ENCODE results near the gene POLD4. TPM values are rescaled to one million over a fixed set of nuclear protein-coding genes. Genes with fewer than 3 reads are reported as not detected.

Gene POLD4
- total and polyA plus RNA-seq, 9 donors, result 12.5 to 87.8 (median 47.2) TPM

GRCh38 chr11:67301313-67301921 is 51.9 kb downstream of the POLD4 start:
- TF ChIP-seq CTCF (IDR thresholded peaks at IDR 0.05) (no peak), POLR2A (IDR thresholded peaks at IDR 0.05) (no peak), EP300 (IDR thresholded peaks at IDR 0.05) (no peak)
- Histone ChIP-seq H3K36me3 (no peaks in the 10 kb centered on the region), H3K4me3 (no peak overlapping the region), H3K27me3 (no peaks in the 10 kb centered on the region), H3K4me1 (ENCODE audit: insufficient read depth) (peaks cover 9% of the 10 kb centered on the region), H3K27ac (no peak overlapping the region), H3K9me3 (no peaks in the 10 kb centered on the region)
- WGBS, 3 donors, result 88 to 91% (median 89%) methylated on average over 27 to 28 of the region's 28 CpGs
- peak in 2 of 5 donors; percentile 32 to 34 for DNase-seq
- intact Hi-C loops (cut with DNase I), result no loop called here

Small RNA genes within 50 kb of the gene (small RNA-seq; reads per million reads assigned to genes)
- gene RN7SKP239, result not detected
- gene RNU6-1238P, result not detected

Other genes starting within 250 kb of the POLD4 start
- 10 to 100 TPM; 33.5 to 76.9 (median 59.9) TPM for gene KDM2A, start 234.3 kb downstream of the POLD4 start, total RNA-seq
- 10 to 100 TPM; 34.1 to 53.0 TPM for gene KDM2A, start 234.3 kb downstream of the POLD4 start, polyA plus RNA-seq
- 10 to 100 TPM; 24.8 to 58.1 (median 49.0) TPM for gene GRK2, start 87.1 kb downstream of the POLD4 start, total RNA-seq
- gene GRK2, start 87.1 kb downstream of the POLD4 start, polyA plus RNA-seq, result 10 to 100 TPM; 21.5 to 39.3 TPM
- gene ANKRD13D, start 64.2 kb downstream of the POLD4 start, total RNA-seq, result 10 to 100 TPM; 35.6 to 60.9 (median 44.6) TPM
- gene ANKRD13D, start 64.2 kb downstream of the POLD4 start, polyA plus RNA-seq, result 10 to 100 TPM in 1 of 2 donors, 1 to 10 TPM in 1; 5.6 to 29.3 TPM
- 10 to 100 TPM; 37.9 to 69.9 (median 52.1) TPM for gene SSH3, start 50.0 kb downstream of the POLD4 start, total RNA-seq
- 10 to 100 TPM; 18.1 to 32.1 TPM for gene SSH3, start 50.0 kb downstream of the POLD4 start, polyA plus RNA-seq
- gene CLCF1, start 20.1 kb upstream of the POLD4 start, total RNA-seq, result 10 to 100 TPM in 1 of 7 donors, 1 to 10 TPM in 6; 3.4 to 22.9 (median 5.0) TPM
- gene CLCF1, start 20.1 kb upstream of the POLD4 start, polyA plus RNA-seq, result 1 to 10 TPM; 2.5 to 9.6 TPM
- gene RAD9A, start 38.4 kb upstream of the POLD4 start, total RNA-seq, result 10 to 100 TPM; 13.9 to 51.7 (median 23.5) TPM
- gene RAD9A, start 38.4 kb upstream of the POLD4 start, polyA plus RNA-seq, result 10 to 100 TPM in 1 of 2 donors, 1 to 10 TPM in 1; 3.1 to 20.3 TPM
- 10 to 100 TPM; 32.2 to 86.9 (median 55.5) TPM for gene PPP1CA, start 48.3 kb upstream of the POLD4 start, total RNA-seq
- gene PPP1CA, start 48.3 kb upstream of the POLD4 start, polyA plus RNA-seq, result 10 to 100 TPM; 43.7 to 54.9 TPM
- 1 to 10 TPM in 3 of 7 donors, under 1 TPM in 4; 0.15 to 2.0 (median 1.00) TPM for gene TBC1D10C, start 50.5 kb upstream of the POLD4 start, total RNA-seq
- 1 to 10 TPM in 1 of 2 donors, under 1 TPM in 1; 0.32 to 1.6 TPM for gene TBC1D10C, start 50.5 kb upstream of the POLD4 start, polyA plus RNA-seq
- gene CARNS1, start 62.1 kb upstream of the POLD4 start, total RNA-seq, result 10 to 100 TPM in 1 of 7 donors, 1 to 10 TPM in 1, under 1 TPM in 5; 0.12 to 13.2 (median 0.66) TPM
- under 1 TPM; 0.45 to 0.58 TPM for gene CARNS1, start 62.1 kb upstream of the POLD4 start, polyA plus RNA-seq
- 10 to 100 TPM; 24.8 to 38.6 (median 33.1) TPM for gene RPS6KB2, start 74.9 kb upstream of the POLD4 start, total RNA-seq
- 10 to 100 TPM; 10.4 to 38.2 TPM for gene RPS6KB2, start 74.9 kb upstream of the POLD4 start, polyA plus RNA-seq
- gene PTPRCAP, start 84.1 kb upstream of the POLD4 start, total RNA-seq, result 10 to 100 TPM in 1 of 7 donors, 1 to 10 TPM in 6; 2.4 to 10.7 (median 3.2) TPM
- 1 to 10 TPM in 1 of 2 donors, not detected in 1; 7.2 TPM for gene PTPRCAP, start 84.1 kb upstream of the POLD4 start, polyA plus RNA-seq
- 10 to 100 TPM; 31.1 to 80.5 (median 60.8) TPM for gene CORO1B, start 89.9 kb upstream of the POLD4 start, total RNA-seq
- gene CORO1B, start 89.9 kb upstream of the POLD4 start, polyA plus RNA-seq, result 10 to 100 TPM in 1 of 2 donors, 1 to 10 TPM in 1; 2.8 to 74.3 TPM
- under 1 TPM in 1 of 7 donors, not detected in 6; 0.15 TPM for gene GPR152, start 99.2 kb upstream of the POLD4 start, total RNA-seq
- gene GPR152, start 99.2 kb upstream of the POLD4 start, polyA plus RNA-seq, result not detected
- gene CABP4, start 101.8 kb upstream of the POLD4 start, total RNA-seq, result 1 to 10 TPM in 4 of 7 donors, under 1 TPM in 2, not detected in 1; 0.13 to 2.1 (median 1.2) TPM
- under 1 TPM; 0.62 to 0.92 TPM for gene CABP4, start 101.8 kb upstream of the POLD4 start, polyA plus RNA-seq
- gene TMEM134, start 115.7 kb upstream of the POLD4 start, total RNA-seq, result 10 to 100 TPM; 37.6 to 69.8 (median 44.8) TPM
- gene TMEM134, start 115.7 kb upstream of the POLD4 start, polyA plus RNA-seq, result 10 to 100 TPM in 1 of 2 donors, 1 to 10 TPM in 1; 2.7 to 44.3 TPM
- gene AIP, start 129.5 kb upstream of the POLD4 start, total RNA-seq, result 100 to 1,000 TPM in 1 of 7 donors, 10 to 100 TPM in 6; 49.1 to 103 (median 65.4) TPM
- gene AIP, start 129.5 kb upstream of the POLD4 start, polyA plus RNA-seq, result 100 to 1,000 TPM in 1 of 2 donors, 10 to 100 TPM in 1; 33.5 to 114 TPM
- gene PITPNM1, start 151.8 kb upstream of the POLD4 start, total RNA-seq, result 10 to 100 TPM in 3 of 7 donors, 1 to 10 TPM in 4; 3.1 to 77.2 (median 9.5) TPM
- gene PITPNM1, start 151.8 kb upstream of the POLD4 start, polyA plus RNA-seq, result 1 to 10 TPM; 5.3 to 6.1 TPM
- gene CDK2AP2, start 154.6 kb upstream of the POLD4 start, total RNA-seq, result 10 to 100 TPM; 15.8 to 66.1 (median 34.6) TPM
- gene CDK2AP2, start 154.6 kb upstream of the POLD4 start, polyA plus RNA-seq, result 10 to 100 TPM in 1 of 2 donors, 1 to 10 TPM in 1; 3.8 to 35.9 TPM
- not detected for gene CABP2, start 169.9 kb upstream of the POLD4 start, total RNA-seq
- not detected for gene CABP2, start 169.9 kb upstream of the POLD4 start, polyA plus RNA-seq
- 1,000 to 10,000 TPM in 1 of 7 donors, 100 to 1,000 TPM in 6; 358 to 1,321 (median 474) TPM for gene GSTP1, start 230.3 kb upstream of the POLD4 start, total RNA-seq
- 100 to 1,000 TPM; 189 to 444 TPM for gene GSTP1, start 230.3 kb upstream of the POLD4 start, polyA plus RNA-seq